Mucosa of stomach (tissue), 1 donor: Measurements from ENCODE around the gene WDFY4.

Source experiments
- H3K27me3 ChIP-seq: one replicate; pipeline ENCODE4 v1.7.0; 2013; ENCODE audit warnings: mild to moderate bottlenecking, low read length; ENCODE audit not compliant: control insufficient read depth, insufficient read depth
- H3K36me3 ChIP-seq: one replicate; pipeline ENCODE4 v1.7.0; 2013; ENCODE audit warnings: low read length; ENCODE audit not compliant: control insufficient read depth, insufficient read depth
- H3K4me1 ChIP-seq: one replicate; pipeline ENCODE4 v1.7.0; 2013; ENCODE audit warnings: mild to moderate bottlenecking, low read length; ENCODE audit not compliant: control insufficient read depth, insufficient read depth
- H3K4me3 ChIP-seq: one replicate; pipeline ENCODE4 v1.7.0; 2013; ENCODE audit warnings: low read length
- H3K9ac ChIP-seq: one replicate; pipeline ENCODE4 v1.7.0; 2013; ENCODE audit warnings: mild to moderate bottlenecking, low read length, moderate library complexity
- H3K9me3 ChIP-seq: one replicate; pipeline ENCODE4 v1.7.0; 2013; ENCODE audit warnings: mild to moderate bottlenecking, low read length, moderate library complexity; ENCODE audit not compliant: control insufficient read depth
- donor health status: Pancreatic carcinoma.

Gene WDFY4

GRCh38 chr10:48947690-48948469 lies 263.2 kb downstream of the WDFY4 start:
- Histone ChIP-seq H3K4me1 (peaks cover 8% of the 10 kb centered on the region), H3K9ac (no peak overlapping the region), H3K27me3 (no peaks in the 10 kb centered on the region), H3K9me3 (no peaks in the 10 kb centered on the region), H3K36me3 (no peaks in the 10 kb centered on the region), H3K4me3 (no peak overlapping the region)

- Histone ChIP-seq H3K4me1 (peaks cover 8% of the 10 kb centered on the region), H3K9ac (no peak overlapping the region), H3K4me3 (no peak overlapping the region), H3K27me3 (no peaks in the 10 kb centered on the region), H3K9me3 (no peaks in the 10 kb centered on the region), H3K36me3 (no peaks in the 10 kb centered on the region)
These were observed 263.9 kb downstream of the WDFY4 start for GRCh38 chr10:48948470-48949037.

GRCh38 chr10:48951707-48952106 lies 267.0 kb downstream of the WDFY4 start:
- Histone ChIP-seq H3K4me3 (no peak overlapping the region), H3K9ac (no peak overlapping the region), H3K9me3 (no peaks in the 10 kb centered on the region), H3K36me3 (no peaks in the 10 kb centered on the region), H3K4me1 (peaks cover 3% of the 10 kb centered on the region), H3K27me3 (no peaks in the 10 kb centered on the region)

- H3K9me3 ChIP-seq = no peaks in the 10 kb centered on the region
- H3K4me1 ChIP-seq = no peaks in the 10 kb centered on the region
- H3K27me3 ChIP-seq = no peaks in the 10 kb centered on the region
- H3K4me3 ChIP-seq = no peak overlapping the region
- H3K9ac ChIP-seq = no peak overlapping the region
- no peaks in the 10 kb centered on the region for H3K36me3 ChIP-seq
These were observed 272.9 kb downstream of the WDFY4 start for GRCh38 chr10:48957361-48958151.

GRCh38 chr10:48958598-48959190 lies 274.0 kb downstream of the WDFY4 start:
- Histone ChIP-seq H3K4me1 (no peaks in the 10 kb centered on the region), H3K9ac (no peak overlapping the region), H3K27me3 (no peaks in the 10 kb centered on the region), H3K4me3 (no peak overlapping the region), H3K36me3 (no peaks in the 10 kb centered on the region), H3K9me3 (no peaks in the 10 kb centered on the region)

GRCh38 chr10:48964038-48964437 lies 279.4 kb downstream of the WDFY4 start:
- H3K36me3 ChIP-seq = no peaks in the 10 kb centered on the region
- no peaks in the 10 kb centered on the region for H3K9me3 ChIP-seq
- no peaks in the 10 kb centered on the region for H3K27me3 ChIP-seq
- H3K4me3 ChIP-seq = no peak overlapping the region
- H3K9ac ChIP-seq = no peak overlapping the region
- no peaks in the 10 kb centered on the region for H3K4me1 ChIP-seq

- Histone ChIP-seq H3K9ac (no peak overlapping the region), H3K4me3 (no peak overlapping the region), H3K9me3 (no peaks in the 10 kb centered on the region), H3K36me3 (no peaks in the 10 kb centered on the region), H3K4me1 (no peaks in the 10 kb centered on the region), H3K27me3 (no peaks in the 10 kb centered on the region)
These were observed 280.8 kb downstream of the WDFY4 start for GRCh38 chr10:48965460-48965859.

- no peak overlapping the region for H3K4me3 ChIP-seq
- no peaks in the 10 kb centered on the region for H3K27me3 ChIP-seq
- no peaks in the 10 kb centered on the region for H3K9me3 ChIP-seq
- H3K4me1 ChIP-seq = no peaks in the 10 kb centered on the region
- no peaks in the 10 kb centered on the region for H3K36me3 ChIP-seq
- H3K9ac ChIP-seq = no peak overlapping the region
These were observed 283.4 kb downstream of the WDFY4 start for GRCh38 chr10:48968036-48968435.

GRCh38 chr10:48970046-48970445 lies 285.4 kb downstream of the WDFY4 start:
- Histone ChIP-seq H3K4me1 (no peaks in the 10 kb centered on the region), H3K27me3 (no peaks in the 10 kb centered on the region), H3K36me3 (no peaks in the 10 kb centered on the region), H3K9ac (no peak overlapping the region), H3K4me3 (no peak overlapping the region), H3K9me3 (no peaks in the 10 kb centered on the region)

GRCh38 chr10:48970654-48971053 lies 286.0 kb downstream of the WDFY4 start:
- Histone ChIP-seq H3K27me3 (no peaks in the 10 kb centered on the region), H3K4me3 (no peak overlapping the region), H3K36me3 (no peaks in the 10 kb centered on the region), H3K9ac (no peak overlapping the region), H3K9me3 (no peaks in the 10 kb centered on the region), H3K4me1 (no peaks in the 10 kb centered on the region)

- Histone ChIP-seq H3K36me3 (no peaks in the 10 kb centered on the region), H3K9ac (no peak overlapping the region), H3K9me3 (no peaks in the 10 kb centered on the region), H3K4me3 (no peak overlapping the region), H3K4me1 (no peaks in the 10 kb centered on the region), H3K27me3 (no peaks in the 10 kb centered on the region)
These were observed 288.4 kb downstream of the WDFY4 start for GRCh38 chr10:48973065-48973464.
